ENCODE data around the gene MRPL17.

MRPL17 gene

DNA sequence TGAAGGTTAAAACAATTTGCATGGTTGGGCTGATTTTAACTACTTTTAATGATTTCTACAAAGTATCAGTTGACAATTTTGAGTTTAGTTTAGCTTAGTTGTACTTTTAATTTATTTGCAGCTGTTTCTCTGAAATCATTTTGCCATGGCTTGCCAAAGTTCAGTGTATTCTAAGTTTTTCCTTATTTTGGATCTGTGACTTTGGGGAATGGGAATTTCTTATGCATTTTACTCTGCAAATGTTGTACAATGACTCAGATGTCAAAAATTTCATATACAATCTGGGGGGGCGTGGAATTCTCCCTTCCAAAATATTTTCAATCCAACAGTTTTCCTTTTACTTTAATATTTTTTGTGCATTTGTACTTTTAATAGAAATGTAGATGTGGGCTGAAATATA is 18.6 kb downstream of the MRPL17 start:
- no peak for TF ChIP-seq CTCF (conservative IDR thresholded peaks at IDR 0.05)
- no peak overlapping the region for H3K27ac ChIP-seq

GRCh38 chr11:6663794-6664469 is 19.2 kb downstream of the MRPL17 start:
- no peak for TF ChIP-seq CTCF (conservative IDR thresholded peaks at IDR 0.05)
- H3K27ac ChIP-seq, result no peak overlapping the region

GRCh38 chr11:6660712-6661111 is 22.4 kb downstream of the MRPL17 start:
- TF ChIP-seq CTCF (conservative IDR thresholded peaks at IDR 0.05), result no peak
- no peak overlapping the region for H3K27ac ChIP-seq

DNA sequence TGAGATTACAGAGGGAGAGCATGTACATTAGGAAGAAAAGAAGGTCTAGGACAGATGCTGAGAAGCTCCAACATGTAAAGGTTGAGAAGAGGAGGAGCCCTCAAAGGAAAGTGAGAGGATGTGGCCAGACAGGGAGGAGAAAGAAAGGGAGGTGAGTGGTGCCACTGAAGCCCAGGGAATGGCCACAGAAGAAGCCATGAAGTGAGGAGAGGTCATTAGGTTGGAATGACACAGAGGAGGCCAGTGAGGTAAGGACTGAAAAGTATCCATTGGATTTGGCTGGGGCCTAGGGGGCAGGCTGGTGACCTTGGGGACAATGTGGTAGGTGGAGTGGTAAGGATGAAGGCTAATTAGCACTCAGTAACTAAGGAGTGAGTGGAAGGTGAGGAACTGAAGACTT is 24.5 kb downstream of the MRPL17 start:
- no peak overlapping the region for H3K27ac ChIP-seq
- no peak for TF ChIP-seq CTCF (conservative IDR thresholded peaks at IDR 0.05)

GRCh38 chr11:6657346-6657745 is 25.8 kb downstream of the MRPL17 start:
- no peak for TF ChIP-seq CTCF (conservative IDR thresholded peaks at IDR 0.05)
- H3K27ac ChIP-seq, result no peak overlapping the region

- no peak overlapping the region for H3K27ac ChIP-seq
- no peak for TF ChIP-seq CTCF (conservative IDR thresholded peaks at IDR 0.05)
These were observed 26.2 kb downstream of the MRPL17 start for GRCh38 chr11:6656936-6657335.

DNA sequence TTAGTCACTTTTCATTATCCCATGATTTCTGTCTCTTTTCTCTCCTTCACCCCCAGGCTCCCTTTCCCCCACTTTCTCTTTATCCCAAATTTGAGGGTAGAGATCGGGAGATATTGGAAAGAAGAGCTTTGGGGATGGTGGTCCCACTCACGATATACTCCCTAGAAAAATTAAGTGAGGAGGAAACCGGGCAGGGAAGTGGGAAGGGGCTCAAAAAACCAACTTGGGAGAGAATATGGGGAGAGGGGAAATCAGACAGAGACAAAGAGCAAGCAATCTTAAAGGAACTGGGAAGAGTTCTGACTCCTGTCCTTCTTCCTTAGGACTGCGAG is 26.6 kb downstream of the MRPL17 start:
- no peak for TF ChIP-seq CTCF (conservative IDR thresholded peaks at IDR 0.05)
- H3K27ac ChIP-seq, result no peak overlapping the region
